ENCODE measurements around the gene TSPAN18.

DNA sequence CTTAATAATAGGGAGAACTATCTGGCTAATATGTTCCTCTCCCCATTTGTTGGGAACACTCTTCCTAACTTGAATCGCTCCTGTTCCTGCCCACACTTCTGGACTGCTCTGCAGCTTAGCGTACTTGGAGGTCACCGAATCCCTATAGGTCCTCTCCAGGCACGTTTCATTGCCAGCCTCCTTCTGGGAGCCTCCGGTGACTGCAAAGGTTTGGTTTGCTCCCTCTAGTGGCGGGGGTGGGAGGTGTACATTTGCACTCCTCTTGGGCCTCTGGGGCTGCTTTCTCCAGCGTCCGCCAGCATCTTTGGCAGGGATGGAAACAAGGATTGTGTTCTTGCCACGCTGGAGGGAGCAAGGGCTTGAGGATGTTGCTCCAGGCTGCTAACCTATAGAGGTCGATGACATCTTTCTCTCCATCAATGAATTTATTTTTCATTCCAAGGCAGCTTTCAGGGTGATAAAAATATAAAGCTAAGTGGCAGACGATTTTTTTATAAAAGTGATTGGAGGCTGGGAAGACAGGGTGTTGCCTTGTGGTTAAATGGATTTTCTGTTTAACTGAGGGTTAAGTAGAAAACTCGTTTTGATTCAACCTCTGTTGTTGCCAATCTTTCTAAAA, 48.7 kb downstream of the TSPAN18 start:
- TF ChIP-seq, protein P1, sequence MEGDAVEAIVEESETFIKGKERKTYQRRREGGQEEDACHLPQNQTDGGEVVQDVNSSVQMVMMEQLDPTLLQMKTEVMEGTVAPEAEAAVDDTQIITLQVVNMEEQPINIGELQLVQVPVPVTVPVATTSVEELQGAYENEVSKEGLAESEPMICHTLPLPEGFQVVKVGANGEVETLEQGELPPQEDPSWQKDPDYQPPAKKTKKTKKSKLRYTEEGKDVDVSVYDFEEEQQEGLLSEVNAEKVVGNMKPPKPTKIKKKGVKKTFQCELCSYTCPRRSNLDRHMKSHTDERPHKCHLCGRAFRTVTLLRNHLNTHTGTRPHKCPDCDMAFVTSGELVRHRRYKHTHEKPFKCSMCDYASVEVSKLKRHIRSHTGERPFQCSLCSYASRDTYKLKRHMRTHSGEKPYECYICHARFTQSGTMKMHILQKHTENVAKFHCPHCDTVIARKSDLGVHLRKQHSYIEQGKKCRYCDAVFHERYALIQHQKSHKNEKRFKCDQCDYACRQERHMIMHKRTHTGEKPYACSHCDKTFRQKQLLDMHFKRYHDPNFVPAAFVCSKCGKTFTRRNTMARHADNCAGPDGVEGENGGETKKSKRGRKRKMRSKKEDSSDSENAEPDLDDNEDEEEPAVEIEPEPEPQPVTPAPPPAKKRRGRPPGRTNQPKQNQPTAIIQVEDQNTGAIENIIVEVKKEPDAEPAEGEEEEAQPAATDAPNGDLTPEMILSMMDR (IDR thresholded peaks at IDR 0.05): peak; percentile 56 to 77 (median 66)
- TF ChIP-seq POLR2A (IDR thresholded peaks at IDR 0.05): no peak
